B cell (primary cell): Measurements from ENCODE around the gene MTHFD1.

Experiments used
- EZH2 ChIP-seq: IDR thresholded peaks from 2 replicates; pipeline ENCODE4 v1.6.1; 2012; ENCODE audit warnings: borderline replicate concordance, low read depth, mild to moderate bottlenecking, moderate library complexity, low read length; ENCODE audit not compliant: insufficient read depth, poor library complexity, severe bottlenecking
- TF ChIP-seq, protein P1 (sequence below): fragments of 200-600 bp; IDR thresholded peaks from one replicate; pipeline ENCODE4 v1.8.0; 2022; ENCODE audit warnings: antibody characterized with exemption, mild to moderate bottlenecking

- TF ChIP-seq, protein P1, sequence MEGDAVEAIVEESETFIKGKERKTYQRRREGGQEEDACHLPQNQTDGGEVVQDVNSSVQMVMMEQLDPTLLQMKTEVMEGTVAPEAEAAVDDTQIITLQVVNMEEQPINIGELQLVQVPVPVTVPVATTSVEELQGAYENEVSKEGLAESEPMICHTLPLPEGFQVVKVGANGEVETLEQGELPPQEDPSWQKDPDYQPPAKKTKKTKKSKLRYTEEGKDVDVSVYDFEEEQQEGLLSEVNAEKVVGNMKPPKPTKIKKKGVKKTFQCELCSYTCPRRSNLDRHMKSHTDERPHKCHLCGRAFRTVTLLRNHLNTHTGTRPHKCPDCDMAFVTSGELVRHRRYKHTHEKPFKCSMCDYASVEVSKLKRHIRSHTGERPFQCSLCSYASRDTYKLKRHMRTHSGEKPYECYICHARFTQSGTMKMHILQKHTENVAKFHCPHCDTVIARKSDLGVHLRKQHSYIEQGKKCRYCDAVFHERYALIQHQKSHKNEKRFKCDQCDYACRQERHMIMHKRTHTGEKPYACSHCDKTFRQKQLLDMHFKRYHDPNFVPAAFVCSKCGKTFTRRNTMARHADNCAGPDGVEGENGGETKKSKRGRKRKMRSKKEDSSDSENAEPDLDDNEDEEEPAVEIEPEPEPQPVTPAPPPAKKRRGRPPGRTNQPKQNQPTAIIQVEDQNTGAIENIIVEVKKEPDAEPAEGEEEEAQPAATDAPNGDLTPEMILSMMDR: no peak
- no peak for TF ChIP-seq EZH2
These were observed 59.9 kb downstream of the MTHFD1 start for GRCh38 chr14:64447876-64448670.
